Mesendoderm (in vitro differentiated cells): ENCODE results near the gene CCT2.

Source experiments
- DNase-seq: peaks from one replicate; pipeline ENCODE4 v3.0.0; 2013
- H2AK5ac ChIP-seq: 2 replicates; pipeline ENCODE4 v1.6.1; 2013; ENCODE audit warnings: low read length, inconsistent platforms
- H2BK120ac ChIP-seq: 2 replicates; pipeline ENCODE4 v1.6.1; 2013; ENCODE audit warnings: low read depth, mild to moderate bottlenecking, low read length, moderate library complexity, mixed read lengths
- H2BK15ac ChIP-seq: replicated peaks from 2 replicates; pipeline ENCODE4 v1.6.1; 2013; ENCODE audit warnings: low read depth, mild to moderate bottlenecking, moderate library complexity
- H2BK5ac ChIP-seq: 2 replicates; pipeline ENCODE4 v1.6.1; 2013; ENCODE audit warnings: low read length, inconsistent platforms
- H3K18ac ChIP-seq: 2 replicates; pipeline ENCODE4 v1.6.1; 2013; ENCODE audit warnings: mild to moderate bottlenecking, low read length, mixed read lengths
- H3K23ac ChIP-seq: one replicate; pipeline ENCODE4 v1.6.1; 2013; ENCODE audit warnings: low read length
- H3K27ac ChIP-seq: 2 replicates; pipeline ENCODE4 v1.5.1; 2013; ENCODE audit warnings: low read depth, mild to moderate bottlenecking, inconsistent platforms, low read length, moderate library complexity
- H3K27me3 ChIP-seq: 2 replicates; pipeline ENCODE4 v1.6.1; 2013; ENCODE audit warnings: low read length, control low read depth, mild to moderate bottlenecking, inconsistent platforms; ENCODE audit not compliant: insufficient read depth, poor library complexity
- H3K36me3 ChIP-seq: 2 replicates; pipeline ENCODE4 v1.6.1; 2013; ENCODE audit warnings: low read length, inconsistent platforms; ENCODE audit not compliant: control insufficient read depth, insufficient read depth
- H3K4ac ChIP-seq: one replicate; pipeline ENCODE4 v1.6.1; 2013; ENCODE audit warnings: low read depth, mild to moderate bottlenecking, low read length, moderate library complexity
- H3K4me1 ChIP-seq: 2 replicates; pipeline ENCODE4 v1.6.1; 2013; ENCODE audit warnings: low read depth, low read length, inconsistent platforms; ENCODE audit not compliant: control insufficient read depth
- H3K4me2 ChIP-seq: 2 replicates; pipeline ENCODE4 v1.6.1; 2013; ENCODE audit warnings: low read length
- H3K4me3 ChIP-seq: 2 replicates; pipeline ENCODE4 v1.5.1; 2013; ENCODE audit warnings: mild to moderate bottlenecking, low read length
- H3K56ac ChIP-seq: one replicate; pipeline ENCODE4 v1.6.1; 2013; ENCODE audit warnings: low read length
- H3K79me1 ChIP-seq: 2 replicates; pipeline ENCODE4 v1.6.1; 2013; ENCODE audit warnings: low read length, inconsistent platforms
- H3K79me2 ChIP-seq: 2 replicates; pipeline ENCODE4 v1.6.1; 2013; ENCODE audit warnings: mild to moderate bottlenecking, low read length; ENCODE audit not compliant: control insufficient read depth, insufficient read depth
- H3K9ac ChIP-seq: 2 replicates; pipeline ENCODE4 v1.6.1; 2013; ENCODE audit warnings: low read length, inconsistent platforms
- H4K5ac ChIP-seq: one replicate; pipeline ENCODE4 v1.6.1; 2013; ENCODE audit warnings: low read length
- H4K8ac ChIP-seq: one replicate; pipeline ENCODE4 v1.6.1; 2013; ENCODE audit warnings: low read depth, mild to moderate bottlenecking, control low read depth, low read length, moderate library complexity
- WGBS: extraction: QIAGEN DNeasy Blood & Tissue Kit; methylation state at CpG from one replicate; pipeline ENCODE4 v1.1.7; 2013; ENCODE audit warnings: low lambda C conversion rate, missing lambda C conversion rate; ENCODE audit not compliant: insufficient coverage; ENCODE audit errors: extremely low coverage; 5-methylcytosine and 5-hydroxymethylcytosine counted together

CCT2 gene

GRCh38 chr12:69616025-69616424 lies 30.8 kb downstream of the CCT2 start:
- Histone ChIP-seq H3K27me3 (no peaks in the 10 kb centered on the region), H3K79me1 (no peaks in the 10 kb centered on the region), H3K18ac (no peak overlapping the region), H3K27ac (no peak overlapping the region), H2BK120ac (no peak overlapping the region), H3K4me3 (no peak overlapping the region), H3K4ac (no peak overlapping the region), H4K8ac (no peak overlapping the region), H3K4me2 (no peak overlapping the region), H4K5ac (no peak overlapping the region), H3K79me2 (no peaks in the 10 kb centered on the region), H2AK5ac (no peak overlapping the region), H2BK15ac (no peak overlapping the region), H3K4me1 (no peaks in the 10 kb centered on the region), H2BK5ac (no peak overlapping the region), H3K23ac (no peak overlapping the region), H3K9ac (no peak overlapping the region), H3K56ac (no peak overlapping the region), H3K36me3 (no peaks in the 10 kb centered on the region)
- WGBS, result no CpG with 5 or more reads among the region's 14 CpGs
- no peak for DNase-seq

GRCh38 chr12:69619050-69619449 lies 33.8 kb downstream of the CCT2 start:
- H3K27ac ChIP-seq, result no peak overlapping the region
- H3K23ac ChIP-seq, result no peak overlapping the region
- no peak overlapping the region for H4K8ac ChIP-seq
- H3K18ac ChIP-seq, result no peak overlapping the region
- H2AK5ac ChIP-seq, result no peak overlapping the region
- no CpG with 5 or more reads among the region's 6 CpGs for WGBS
- no peaks in the 10 kb centered on the region for H3K79me2 ChIP-seq
- no peak overlapping the region for H3K56ac ChIP-seq
- no peak overlapping the region for H3K4me3 ChIP-seq
- no peak overlapping the region for H2BK120ac ChIP-seq
- no peak overlapping the region for H2BK5ac ChIP-seq
- no peak overlapping the region for H3K9ac ChIP-seq
- H3K27me3 ChIP-seq, result no peaks in the 10 kb centered on the region
- no peak overlapping the region for H3K4me2 ChIP-seq
- DNase-seq, result no peak
- no peaks in the 10 kb centered on the region for H3K79me1 ChIP-seq
- H3K4me1 ChIP-seq, result no peaks in the 10 kb centered on the region
- no peak overlapping the region for H4K5ac ChIP-seq
- no peaks in the 10 kb centered on the region for H3K36me3 ChIP-seq
- no peak overlapping the region for H2BK15ac ChIP-seq
- H3K4ac ChIP-seq, result no peak overlapping the region

DNA sequence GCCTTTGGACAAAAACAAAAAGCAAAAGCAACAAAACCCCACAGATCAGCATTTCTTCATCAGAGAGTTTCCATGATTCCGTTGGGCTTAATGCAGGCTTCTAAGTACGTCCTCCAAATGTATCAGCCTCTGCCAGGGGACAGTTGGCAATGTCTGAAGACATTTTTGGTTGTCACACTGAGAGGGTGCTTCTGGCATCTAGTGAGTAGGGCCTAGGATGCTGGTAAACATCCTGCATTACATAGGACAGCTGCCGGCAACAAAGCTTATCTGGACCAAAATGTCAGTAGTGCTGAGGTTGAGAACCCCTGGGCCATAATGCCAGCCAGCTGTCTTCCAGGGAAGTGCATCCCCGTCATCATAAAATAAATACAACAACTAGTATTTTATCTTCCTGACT lies 34.8 kb downstream of the CCT2 start:
- H3K9ac ChIP-seq, result no peak overlapping the region
- H4K5ac ChIP-seq, result no peak overlapping the region
- no peaks in the 10 kb centered on the region for H3K27me3 ChIP-seq
- WGBS, result no CpG with 5 or more reads among the region's 4 CpGs
- no peak overlapping the region for H3K27ac ChIP-seq
- H3K4ac ChIP-seq, result no peak overlapping the region
- no peak overlapping the region for H3K4me3 ChIP-seq
- no peak overlapping the region for H2BK5ac ChIP-seq
- no peak for DNase-seq
- H3K18ac ChIP-seq, result no peak overlapping the region
- H2BK15ac ChIP-seq, result no peak overlapping the region
- no peaks in the 10 kb centered on the region for H3K36me3 ChIP-seq
- H3K23ac ChIP-seq, result no peak overlapping the region
- H3K79me1 ChIP-seq, result no peaks in the 10 kb centered on the region
- no peak overlapping the region for H3K56ac ChIP-seq
- H3K79me2 ChIP-seq, result no peaks in the 10 kb centered on the region
- no peak overlapping the region for H3K4me2 ChIP-seq
- H2BK120ac ChIP-seq, result no peak overlapping the region
- no peak overlapping the region for H2AK5ac ChIP-seq
- no peaks in the 10 kb centered on the region for H3K4me1 ChIP-seq
- no peak overlapping the region for H4K8ac ChIP-seq

DNA sequence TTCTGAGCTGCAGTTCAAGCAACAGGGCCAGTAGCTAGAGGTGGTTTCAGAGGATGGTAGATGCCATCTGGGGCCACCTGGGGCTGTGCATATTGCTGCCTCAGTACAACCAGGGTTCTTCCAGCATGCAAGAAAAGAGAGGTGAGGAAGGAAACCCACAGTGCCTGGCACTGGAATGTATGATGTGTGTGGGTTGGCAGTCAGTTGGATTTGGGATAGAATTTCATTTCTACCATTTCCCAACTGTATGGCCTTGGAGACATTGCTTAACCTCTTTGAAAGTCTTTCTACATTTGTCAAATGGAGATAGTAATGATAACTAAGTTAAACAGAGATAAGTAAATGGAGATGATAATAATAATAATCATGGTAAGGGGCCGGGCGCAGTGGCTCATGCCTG lies 35.7 kb downstream of the CCT2 start:
- no peaks in the 10 kb centered on the region for H3K36me3 ChIP-seq
- H2BK15ac ChIP-seq, result no peak overlapping the region
- no peaks in the 10 kb centered on the region for H3K4me1 ChIP-seq
- no CpG with 5 or more reads among the region's 2 CpGs for WGBS
- H2BK5ac ChIP-seq, result no peak overlapping the region
- no peaks in the 10 kb centered on the region for H3K27me3 ChIP-seq
- H3K56ac ChIP-seq, result no peak overlapping the region
- no peaks in the 10 kb centered on the region for H3K79me2 ChIP-seq
- H2BK120ac ChIP-seq, result no peak overlapping the region
- no peak overlapping the region for H3K4me2 ChIP-seq
- no peak overlapping the region for H4K8ac ChIP-seq
- H2AK5ac ChIP-seq, result no peak overlapping the region
- DNase-seq, result no peak
- H3K4me3 ChIP-seq, result no peak overlapping the region
- no peak overlapping the region for H3K4ac ChIP-seq
- no peak overlapping the region for H3K9ac ChIP-seq
- H3K23ac ChIP-seq, result no peak overlapping the region
- H3K27ac ChIP-seq, result no peak overlapping the region
- no peaks in the 10 kb centered on the region for H3K79me1 ChIP-seq
- no peak overlapping the region for H3K18ac ChIP-seq
- H4K5ac ChIP-seq, result no peak overlapping the region

DNA sequence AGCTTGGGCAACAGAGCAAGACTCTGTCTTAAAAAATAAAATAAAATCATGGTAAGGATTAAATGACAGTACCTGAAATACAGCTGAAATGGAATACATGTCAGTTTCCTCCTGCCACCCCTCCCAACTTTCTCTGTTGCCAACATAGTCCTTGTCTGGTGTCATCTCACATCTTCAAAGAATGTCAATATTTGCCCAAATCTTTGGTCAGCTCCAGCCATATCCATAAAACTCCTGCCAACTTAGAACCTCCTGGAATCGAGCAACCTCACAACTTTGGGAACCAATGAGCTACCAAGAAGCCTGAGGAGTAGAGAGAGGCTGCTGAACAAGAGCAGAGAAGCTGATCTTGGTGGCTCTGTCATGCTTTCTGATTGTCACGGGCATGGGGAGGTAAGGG lies 36.3 kb downstream of the CCT2 start:
- no peak for DNase-seq
- Histone ChIP-seq H2BK15ac (no peak overlapping the region), H3K23ac (no peak overlapping the region), H3K56ac (no peak overlapping the region), H3K4ac (no peak overlapping the region), H2BK120ac (no peak overlapping the region), H2BK5ac (no peak overlapping the region), H3K79me1 (no peaks in the 10 kb centered on the region), H3K36me3 (no peaks in the 10 kb centered on the region), H3K4me3 (no peak overlapping the region), H4K5ac (no peak overlapping the region), H3K4me2 (no peak overlapping the region), H3K27me3 (no peaks in the 10 kb centered on the region), H2AK5ac (no peak overlapping the region), H3K27ac (no peak overlapping the region), H4K8ac (no peak overlapping the region), H3K4me1 (no peaks in the 10 kb centered on the region), H3K79me2 (no peaks in the 10 kb centered on the region), H3K9ac (no peak overlapping the region), H3K18ac (no peak overlapping the region)
- no CpG with 5 or more reads among the region's 2 CpGs for WGBS

DNA sequence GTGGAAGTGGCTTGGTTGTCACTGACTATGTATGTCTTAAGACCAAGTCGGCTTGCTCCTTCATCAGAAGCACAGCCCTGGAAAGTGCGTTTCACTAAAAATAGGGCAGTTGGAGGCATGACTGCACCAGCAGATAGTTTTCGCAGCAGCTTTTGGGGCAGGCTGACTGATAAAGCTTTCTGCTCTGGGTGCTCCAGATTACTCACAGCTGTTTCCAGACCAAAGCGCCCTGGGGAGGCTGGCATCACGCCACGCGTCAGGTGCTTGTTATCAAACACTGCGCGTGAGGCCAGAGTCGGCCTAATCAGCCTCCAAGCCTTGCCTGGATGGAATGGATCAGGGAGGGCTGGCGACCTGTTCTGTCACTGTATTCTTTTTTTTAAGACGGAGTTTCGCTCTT lies 38.7 kb downstream of the CCT2 start:
- no peaks in the 10 kb centered on the region for H3K4me1 ChIP-seq
- H3K56ac ChIP-seq, result no peak overlapping the region
- H2BK5ac ChIP-seq, result no peak overlapping the region
- no peak overlapping the region for H2BK15ac ChIP-seq
- H4K5ac ChIP-seq, result no peak overlapping the region
- H3K36me3 ChIP-seq, result no peaks in the 10 kb centered on the region
- H4K8ac ChIP-seq, result no peak overlapping the region
- no peak overlapping the region for H3K4ac ChIP-seq
- no peak overlapping the region for H2AK5ac ChIP-seq
- H3K18ac ChIP-seq, result no peak overlapping the region
- H3K4me3 ChIP-seq, result no peak overlapping the region
- no peak for DNase-seq
- no peak overlapping the region for H3K4me2 ChIP-seq
- no peak overlapping the region for H3K27ac ChIP-seq
- H3K79me2 ChIP-seq, result no peaks in the 10 kb centered on the region
- H3K23ac ChIP-seq, result no peak overlapping the region
- no peak overlapping the region for H3K9ac ChIP-seq
- WGBS, result no CpG with 5 or more reads among the region's 13 CpGs
- H3K27me3 ChIP-seq, result no peaks in the 10 kb centered on the region
- no peak overlapping the region for H2BK120ac ChIP-seq
- H3K79me1 ChIP-seq, result no peaks in the 10 kb centered on the region
